Fibroblast of skin of right quadriceps (primary cell): ENCODE data around the gene CTNNBIP1.
A peak's percentile ranks its signal among the peaks of the same experiment; 100 is the strongest.
"Not testable (repeated sequence)": the region's sequence is repeated elsewhere in the genome, so short reads cannot be mapped to it uniquely, and the experiment has no call there.

ENCODE experiments used
- DNase-seq: peaks from one replicate; pipeline ENCODE4 v3.0.0-alpha.2; 2013

Gene CTNNBIP1

DNA sequence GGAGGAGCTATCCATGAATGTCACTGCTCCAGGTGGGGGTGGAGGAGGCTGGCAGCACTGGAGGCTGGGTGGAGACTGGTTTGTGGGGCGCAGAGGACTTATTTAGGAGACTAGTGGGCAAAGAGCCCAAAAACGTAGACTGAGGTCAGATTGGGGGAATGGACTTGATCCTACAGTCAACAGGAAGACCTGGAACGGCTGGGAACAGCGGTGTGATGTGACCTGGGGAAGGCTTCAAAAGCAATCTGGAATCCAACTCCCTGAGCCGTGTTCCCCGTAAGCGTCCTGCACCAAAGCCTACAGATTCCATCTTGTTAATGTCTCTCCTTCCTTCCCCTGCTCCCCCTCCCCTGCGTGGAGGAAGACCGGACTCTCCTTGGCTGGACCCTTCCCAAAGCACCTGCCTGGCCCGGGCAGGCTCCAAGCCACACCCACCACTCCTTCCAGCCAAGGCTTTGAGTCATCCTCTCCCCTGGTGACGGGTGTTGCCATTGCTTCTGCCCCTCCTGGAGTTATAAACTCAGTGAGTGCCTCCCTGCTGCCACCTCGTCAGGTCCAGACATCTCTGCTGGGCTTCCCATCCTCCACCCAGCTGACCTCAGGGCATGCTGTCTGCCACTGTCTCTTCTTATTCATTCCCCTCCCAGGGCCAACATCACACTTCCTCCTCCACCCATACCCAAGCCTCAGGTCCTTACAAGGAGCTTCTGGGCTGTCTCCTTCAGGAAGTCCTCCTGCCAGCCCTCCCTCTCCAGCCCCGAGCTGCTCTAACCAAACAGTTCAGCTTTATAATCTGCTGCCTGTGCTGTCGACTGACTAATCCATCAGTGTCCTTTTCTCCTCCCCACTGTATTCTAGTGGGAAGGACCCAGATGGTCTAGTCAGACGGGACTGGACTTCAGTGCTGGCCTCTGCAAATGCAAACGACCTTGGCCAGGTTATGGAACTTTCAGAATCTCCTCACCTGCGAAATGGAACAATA lies 84.7 kb downstream of the CTNNBIP1 start:
- DNase-seq: peak; percentile 53

DNA sequence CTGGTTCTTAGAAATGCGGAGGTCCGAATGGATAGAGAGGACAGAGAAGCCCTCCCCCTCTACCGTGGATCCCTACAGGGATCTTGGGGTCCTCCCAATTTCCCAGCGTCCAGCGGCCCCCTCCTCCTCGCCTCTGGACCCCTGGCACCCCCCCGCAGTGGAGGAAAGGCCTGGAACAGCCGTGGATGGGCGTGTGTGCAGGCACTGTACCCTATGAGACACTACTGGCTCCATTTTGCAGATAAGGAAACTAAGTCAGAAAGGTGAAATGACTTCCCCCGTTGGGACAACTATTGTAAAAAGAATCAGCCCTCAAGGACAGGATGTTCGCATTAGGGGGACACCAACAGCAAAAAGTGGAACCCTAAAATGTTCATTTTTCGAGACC lies 85.4 kb downstream of the CTNNBIP1 start:
- no peak for DNase-seq

DNA sequence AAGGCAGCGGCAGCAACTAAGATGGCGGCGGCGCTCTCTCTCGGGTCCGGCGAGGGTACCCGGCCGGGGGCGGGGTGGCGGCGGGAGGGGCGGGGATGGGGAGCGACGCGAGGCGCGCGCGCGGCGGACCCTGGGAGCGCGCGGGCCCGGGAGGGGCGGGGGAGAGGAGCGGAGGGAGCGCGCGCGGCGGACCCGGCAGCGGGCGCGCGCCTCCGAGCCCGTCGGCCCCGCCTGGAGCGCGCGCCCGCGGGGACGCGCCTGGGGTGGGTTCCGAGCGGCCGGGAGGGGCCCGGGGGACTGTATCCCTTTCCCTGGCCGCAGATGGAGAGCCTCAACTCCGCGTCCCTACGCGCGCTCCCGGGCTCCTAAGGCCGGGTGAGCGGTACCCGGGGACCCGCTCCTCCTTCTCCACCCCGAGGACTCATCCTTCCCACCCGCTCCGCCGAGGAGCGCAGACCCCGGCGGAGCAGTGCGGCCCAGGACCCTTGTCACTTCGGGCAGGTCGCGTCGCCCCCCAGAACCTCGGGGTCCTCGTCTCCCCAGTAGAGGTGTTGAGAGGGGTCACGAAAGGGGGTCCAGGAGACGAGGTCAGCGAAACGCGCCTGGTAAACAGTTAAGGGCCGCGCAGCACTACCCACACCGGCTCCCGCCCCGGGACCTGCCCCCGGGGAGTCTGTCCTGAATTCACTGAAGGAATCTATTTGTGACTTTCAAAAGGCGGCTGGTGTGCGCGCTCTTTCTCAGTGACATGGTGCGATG lies 85.9 kb downstream of the CTNNBIP1 start, which contains the start of gene CLSTN1:
CLSTN1 (minus strand) TSS at position 23 of the 759 bp plus-strand sequence. CDS start 232 bp downstream, outside the sequence.
- DNase-seq: peak; percentile 89

GRCh38 chr1:9823693-9823942 lies 86.5 kb downstream of the CTNNBIP1 start:
- no peak for DNase-seq

DNA sequence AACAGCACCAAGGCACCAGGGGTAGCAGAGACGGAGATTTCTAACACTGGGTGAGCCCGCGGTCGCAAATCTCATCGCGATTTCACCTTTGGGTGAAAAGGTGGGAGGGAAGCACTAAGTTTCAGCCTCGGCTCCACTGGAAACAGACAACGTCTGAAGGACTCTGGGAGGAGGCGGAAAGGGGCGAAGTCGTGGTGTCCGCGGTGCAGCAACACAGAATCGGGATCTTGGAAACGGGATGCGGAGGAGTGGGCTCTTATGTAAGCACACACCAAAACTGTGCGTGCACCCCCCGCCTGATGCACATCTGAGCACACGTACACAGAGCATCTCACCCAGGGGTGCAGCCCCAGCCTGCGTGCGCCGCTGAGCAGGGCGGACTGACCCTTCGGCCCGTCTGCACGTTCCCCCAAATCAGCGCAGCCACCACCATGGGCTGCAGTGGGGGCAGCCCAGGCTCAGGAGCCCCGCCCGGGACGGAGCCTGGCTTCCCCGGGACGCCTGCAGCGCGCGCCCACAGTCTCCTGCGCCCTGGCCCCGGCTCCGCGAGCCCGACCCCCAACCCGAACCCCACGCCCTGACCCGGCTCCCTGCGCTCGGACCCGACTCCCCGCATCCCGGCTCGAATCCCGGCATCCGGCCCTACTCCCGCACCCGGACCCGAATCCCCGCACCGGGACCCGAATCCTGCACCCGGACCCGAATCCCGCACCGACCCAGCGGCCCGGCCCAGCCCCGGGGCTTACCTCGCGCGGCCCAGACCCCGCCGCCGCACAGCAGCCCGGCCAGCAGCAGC lies 87.0 kb downstream of the CTNNBIP1 start:
- DNase-seq: peak; percentile 11

GRCh38 chr1:9822490-9822889 lies 87.6 kb downstream of the CTNNBIP1 start:
- DNase-seq: no peak

DNA sequence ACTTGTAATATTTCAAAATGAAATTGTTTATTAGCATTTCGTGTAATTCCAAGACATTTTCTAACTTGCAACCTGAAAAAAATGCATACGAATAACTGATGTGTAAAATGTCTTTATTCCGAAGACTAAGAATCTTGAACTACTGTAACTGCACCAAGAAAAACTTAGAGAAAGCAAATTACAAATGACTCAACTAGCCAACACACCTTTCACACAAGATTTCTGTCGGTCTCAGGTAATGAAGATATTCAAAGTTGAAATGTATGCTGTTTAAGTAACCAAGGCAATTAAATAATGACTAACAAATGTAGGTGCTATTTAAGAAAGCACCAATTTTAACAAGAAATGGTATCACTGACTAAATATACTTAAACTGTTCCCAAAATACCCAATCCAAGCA lies 88.4 kb downstream of the CTNNBIP1 start:
- DNase-seq: no peak

GRCh38 chr1:9820521-9820920 lies 89.5 kb downstream of the CTNNBIP1 start:
- no peak for DNase-seq

DNA sequence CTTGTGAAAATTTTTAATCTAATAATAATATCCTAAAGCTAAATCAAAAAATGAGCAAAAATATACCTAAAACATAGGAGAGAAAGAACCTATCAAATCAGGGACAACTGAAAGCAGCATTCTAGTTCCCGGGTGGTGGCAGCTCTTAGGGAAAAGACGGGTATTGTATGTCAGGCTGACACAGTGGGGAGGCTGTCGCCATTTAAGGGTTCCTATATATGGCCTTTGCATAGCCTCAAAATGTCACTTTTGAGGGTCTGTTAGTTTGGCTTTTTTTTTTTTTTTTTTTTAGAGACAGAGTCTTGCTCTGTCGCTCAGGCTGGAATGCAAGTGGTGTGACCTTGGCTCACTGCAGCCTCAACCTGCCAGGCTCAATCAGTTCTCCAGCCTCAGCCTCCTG lies 92.3 kb downstream of the CTNNBIP1 start:
- no peak for DNase-seq

GRCh38 chr1:9816199-9816598 lies 93.9 kb downstream of the CTNNBIP1 start:
- peak; percentile 28 for DNase-seq

DNA sequence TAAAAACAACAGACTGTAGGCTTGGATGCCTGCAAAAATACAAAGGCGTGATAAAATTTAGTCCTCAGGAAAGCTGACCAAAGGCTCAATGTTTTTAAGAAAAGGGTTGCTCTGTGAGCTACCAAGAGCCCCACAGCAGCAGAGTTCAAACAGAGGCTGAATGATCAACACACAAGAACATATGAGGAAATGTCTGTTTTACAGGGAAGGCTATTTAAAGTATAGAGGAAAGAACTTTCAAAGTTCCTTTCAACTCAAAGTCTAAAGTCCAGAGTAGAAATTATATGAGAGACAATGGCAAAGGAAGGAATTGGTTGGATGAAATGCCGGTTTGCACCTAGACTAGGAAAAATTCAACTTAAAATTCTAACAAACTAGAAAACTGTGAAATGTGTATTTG lies 94.9 kb downstream of the CTNNBIP1 start:
- no peak for DNase-seq

- no peak for DNase-seq
Observed at GRCh38 chr1:9814619-9815018, 95.5 kb downstream of the CTNNBIP1 start.

- no peak for DNase-seq
Observed at GRCh38 chr1:9811239-9811966, 98.7 kb downstream of the CTNNBIP1 start.

- DNase-seq: no peak
Observed at GRCh38 chr1:9809100-9809510, 101.0 kb downstream of the CTNNBIP1 start.

DNA sequence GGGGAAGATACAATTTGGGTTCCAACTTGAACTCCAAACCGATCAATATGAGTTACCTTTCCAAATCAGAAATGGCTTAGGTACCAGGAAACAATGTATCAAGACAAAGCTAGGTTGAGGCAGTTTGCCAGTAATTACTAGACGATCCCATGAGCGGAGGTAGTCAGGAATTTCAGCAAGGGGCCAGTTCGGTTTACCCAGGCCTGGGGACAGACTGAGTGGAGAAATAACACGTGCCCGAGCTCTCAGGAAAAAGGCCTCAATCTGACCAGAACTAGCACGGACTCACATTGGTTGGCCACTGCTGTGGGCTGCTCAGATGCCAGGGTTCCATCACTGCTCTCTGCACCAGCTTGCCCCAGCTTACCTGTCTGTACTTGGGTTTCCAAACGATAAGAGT lies 101.6 kb downstream of the CTNNBIP1 start:
- DNase-seq: no peak

DNA sequence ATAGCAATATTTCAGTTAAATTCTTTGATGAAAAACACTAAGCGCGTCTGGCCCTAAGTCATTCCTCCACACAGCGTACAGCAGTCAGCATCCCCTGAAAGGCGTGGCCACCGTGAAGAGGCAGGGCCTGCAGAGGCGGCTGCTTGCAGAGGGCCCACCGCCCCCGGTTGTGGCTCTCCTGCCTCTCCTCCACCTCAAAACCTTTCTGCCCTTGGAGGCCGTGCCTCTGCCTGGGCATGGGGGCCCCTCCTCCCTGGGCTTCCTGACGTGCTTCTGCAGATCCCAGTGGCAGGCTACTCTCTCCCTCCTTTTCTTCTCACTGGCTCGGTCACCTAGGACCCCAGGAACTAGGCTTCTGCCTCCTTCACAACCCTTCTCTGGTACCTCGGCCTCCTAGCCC lies 102.5 kb downstream of the CTNNBIP1 start:
- no peak for DNase-seq

- DNase-seq: not testable (repeated sequence)
Observed at GRCh38 chr1:9805972-9806371, 104.1 kb downstream of the CTNNBIP1 start.

- no peak for DNase-seq
Observed at GRCh38 chr1:9805006-9805508, 105.0 kb downstream of the CTNNBIP1 start.

GRCh38 chr1:9803003-9803918 lies 106.8 kb downstream of the CTNNBIP1 start:
- DNase-seq: not testable (repeated sequence)

GRCh38 chr1:9801909-9802308 lies 108.2 kb downstream of the CTNNBIP1 start:
- no peak for DNase-seq
